ENCODE measurements around the gene RBMS1.
"Not testable (repeated sequence)": the region's sequence is repeated elsewhere in the genome, so short reads cannot be mapped to it uniquely, and the experiment has no call there.

Gene RBMS1

GRCh38 chr2:160433466-160434140 is 60.0 kb downstream of the RBMS1 start:
- DNase-seq = no peak

GRCh38 chr2:160432633-160433032 is 61.0 kb downstream of the RBMS1 start:
- DNase-seq = no peak

GRCh38 chr2:160431441-160431840 is 62.2 kb downstream of the RBMS1 start:
- no peak for DNase-seq

- DNase-seq = no peak
These were observed 63.6 kb downstream of the RBMS1 start for GRCh38 chr2:160430001-160430344.

GRCh38 chr2:160429248-160430000 is 64.2 kb downstream of the RBMS1 start:
- no peak for DNase-seq

GRCh38 chr2:160428405-160428763 is 65.2 kb downstream of the RBMS1 start:
- DNase-seq = no peak

- DNase-seq = peak; percentile 29
These were observed 65.8 kb downstream of the RBMS1 start for GRCh38 chr2:160427629-160428404.

GRCh38 chr2:160426604-160427003 is 67.0 kb downstream of the RBMS1 start:
- DNase-seq = no peak

- DNase-seq = no peak
These were observed 68.0 kb downstream of the RBMS1 start for GRCh38 chr2:160425434-160426151.

- DNase-seq = no peak
These were observed 70.5 kb downstream of the RBMS1 start for GRCh38 chr2:160423126-160423525.

GRCh38 chr2:160421646-160422501 is 71.7 kb downstream of the RBMS1 start:
- DNase-seq = not testable (repeated sequence)

- no peak for DNase-seq
These were observed 72.9 kb downstream of the RBMS1 start for GRCh38 chr2:160420711-160421110.

GRCh38 chr2:160419776-160420505 is 73.7 kb downstream of the RBMS1 start:
- DNase-seq = no peak

GRCh38 chr2:160418853-160419252 is 74.8 kb downstream of the RBMS1 start:
- no peak for DNase-seq

GRCh38 chr2:160418398-160418765 is 75.2 kb downstream of the RBMS1 start:
- no peak for DNase-seq

- DNase-seq = no peak
These were observed 75.7 kb downstream of the RBMS1 start for GRCh38 chr2:160417745-160418397.

- no peak for DNase-seq
These were observed 77.6 kb downstream of the RBMS1 start for GRCh38 chr2:160415991-160416390.

- no peak for DNase-seq
These were observed 81.7 kb downstream of the RBMS1 start for GRCh38 chr2:160411955-160412354.

- DNase-seq = no peak
These were observed 82.4 kb downstream of the RBMS1 start for GRCh38 chr2:160411167-160411566.

GRCh38 chr2:160409480-160409879 is 84.1 kb downstream of the RBMS1 start:
- no peak for DNase-seq

- DNase-seq = no peak
These were observed 84.7 kb downstream of the RBMS1 start for GRCh38 chr2:160408959-160409291.
